SK-N-MC (cell line): ENCODE measurements around the gene ABCG4.

ENCODE experiments used
- EZH2 ChIP-seq: fragments of 200-600 bp; sonication (generic); IDR thresholded peaks from one replicate; pipeline ENCODE4 v1.6.1; 2017; ENCODE audit warnings: antibody characterized with exemption
- FOXP2 ChIP-seq: optimal IDR thresholded peaks from 2 replicates; pipeline ENCODE3; 2011; ENCODE audit warnings: mild to moderate bottlenecking, moderate library complexity; ENCODE audit not compliant: insufficient read depth; ENCODE audit errors: extremely low read length, control extremely low read depth
- POLR2AphosphoS5 ChIP-seq: IDR thresholded peaks from 2 replicates; pipeline ENCODE4 v1.6.1; 2012; ENCODE audit warnings: mild to moderate bottlenecking, low read depth, low read length, borderline replicate concordance

GRCh38 chr11:119118227-119118626 is 30.6 kb upstream of the ABCG4 start:
- TF ChIP-seq POLR2AphosphoS5 (no peak), EZH2 (no peak), FOXP2 (no peak)
